Measurements from ENCODE around the gene LAMA2. TPM values are rescaled to one million over a fixed set of nuclear protein-coding genes. Genes with fewer than 3 reads are reported as not detected.

LAMA2 gene
- polyA plus RNA-seq, 1 donor from 2014 or later, result 2.5 TPM

DNA sequence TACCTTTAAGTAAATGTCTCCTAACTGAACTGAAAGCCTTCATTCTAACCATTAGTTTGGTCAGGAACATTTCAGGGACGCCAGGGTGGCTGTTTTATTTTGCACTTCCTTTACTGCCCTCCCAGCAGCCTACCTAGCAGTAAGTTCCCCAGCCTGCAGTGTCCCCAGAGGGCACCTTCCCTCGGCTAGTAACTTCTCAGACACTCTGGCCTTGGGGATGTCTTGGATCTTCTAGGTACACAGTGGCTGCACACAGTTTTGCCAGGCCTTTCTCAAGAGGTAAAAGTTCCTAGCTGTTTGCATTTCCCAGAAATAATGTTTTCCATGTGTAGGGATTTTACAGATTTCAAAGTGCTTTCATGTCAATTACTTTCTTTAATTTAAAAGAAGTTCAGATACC lies 378 bp upstream of the LAMA2 start:
- no peaks in the 10 kb centered on the region for H3K9me2 ChIP-seq (ENCODE audit: insufficient read depth, low read length)
- TF ChIP-seq TAF1 (IDR thresholded peaks at IDR 0.05; ENCODE audit: low read depth) (no peak), REST (IDR thresholded peaks at IDR 0.05; ENCODE audit: borderline replicate concordance) (no peak)
- TF ChIP-seq, protein P1, sequence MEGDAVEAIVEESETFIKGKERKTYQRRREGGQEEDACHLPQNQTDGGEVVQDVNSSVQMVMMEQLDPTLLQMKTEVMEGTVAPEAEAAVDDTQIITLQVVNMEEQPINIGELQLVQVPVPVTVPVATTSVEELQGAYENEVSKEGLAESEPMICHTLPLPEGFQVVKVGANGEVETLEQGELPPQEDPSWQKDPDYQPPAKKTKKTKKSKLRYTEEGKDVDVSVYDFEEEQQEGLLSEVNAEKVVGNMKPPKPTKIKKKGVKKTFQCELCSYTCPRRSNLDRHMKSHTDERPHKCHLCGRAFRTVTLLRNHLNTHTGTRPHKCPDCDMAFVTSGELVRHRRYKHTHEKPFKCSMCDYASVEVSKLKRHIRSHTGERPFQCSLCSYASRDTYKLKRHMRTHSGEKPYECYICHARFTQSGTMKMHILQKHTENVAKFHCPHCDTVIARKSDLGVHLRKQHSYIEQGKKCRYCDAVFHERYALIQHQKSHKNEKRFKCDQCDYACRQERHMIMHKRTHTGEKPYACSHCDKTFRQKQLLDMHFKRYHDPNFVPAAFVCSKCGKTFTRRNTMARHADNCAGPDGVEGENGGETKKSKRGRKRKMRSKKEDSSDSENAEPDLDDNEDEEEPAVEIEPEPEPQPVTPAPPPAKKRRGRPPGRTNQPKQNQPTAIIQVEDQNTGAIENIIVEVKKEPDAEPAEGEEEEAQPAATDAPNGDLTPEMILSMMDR (IDR thresholded peaks at IDR 0.05; ENCODE audit: poor library complexity, severe bottlenecking), result no peak

DNA sequence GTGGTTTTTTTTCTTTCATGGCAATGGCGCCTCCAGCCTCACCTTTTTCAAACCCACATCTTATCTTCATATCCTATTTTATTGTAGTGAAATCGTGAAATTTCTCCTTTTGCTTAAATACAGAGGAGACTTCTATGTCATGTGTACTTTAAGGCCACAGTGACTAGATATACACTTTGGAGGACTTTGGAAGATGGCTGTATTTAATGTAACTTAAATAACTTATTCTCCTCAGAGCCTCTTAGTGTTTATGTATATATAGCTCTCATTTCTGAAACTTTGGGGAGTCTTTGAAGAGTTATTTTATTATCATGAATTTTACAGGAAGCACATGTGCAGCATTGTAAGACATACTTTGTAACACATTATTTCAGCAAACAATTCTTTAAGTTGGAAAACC lies 968 bp downstream of the LAMA2 start:
- no peak for TF ChIP-seq MXI1 (conservative IDR thresholded peaks at IDR 0.05; ENCODE audit: poor library complexity, severe bottlenecking)
- no peak for TF ChIP-seq RAD21 (conservative IDR thresholded peaks at IDR 0.05)
- TF ChIP-seq TAF1 (IDR thresholded peaks at IDR 0.05; ENCODE audit: low read depth), result no peak
- no peak for TF ChIP-seq POLR2AphosphoS5 (IDR thresholded peaks at IDR 0.05)
- TF ChIP-seq, protein P1 (IDR thresholded peaks at IDR 0.05; ENCODE audit: poor library complexity, severe bottlenecking), result no peak
- no peak for TF ChIP-seq EP300 (conservative IDR thresholded peaks at IDR 0.05; ENCODE audit: poor library complexity, severe bottlenecking)
- TF ChIP-seq REST (IDR thresholded peaks at IDR 0.05; ENCODE audit: borderline replicate concordance), result no peak
- no peak for TF ChIP-seq EZH2 (IDR thresholded peaks at IDR 0.05; ENCODE audit: borderline replicate concordance, insufficient read depth, low read length, poor library complexity, severe bottlenecking)
- no peak for TF ChIP-seq SMC3 (conservative IDR thresholded peaks at IDR 0.05; ENCODE audit: poor library complexity)
- Histone ChIP-seq H3K27ac (ENCODE audit: low read length) (no peak overlapping the region), H3K36me3 (ENCODE audit: insufficient read depth, low read length) (no peaks in the 10 kb centered on the region), H3K27me3 (ENCODE audit: insufficient read depth, low read depth, low read length) (peaks cover 29% of the 10 kb centered on the region), H3K4me3 (ENCODE audit: low read length) (no peak overlapping the region), H3F3A (ENCODE audit: insufficient read depth, low read length, poor library complexity, severe bottlenecking) (no peaks in the 10 kb centered on the region), H3K79me2 (replicated peaks; ENCODE audit: insufficient read depth, low read length) (no peaks in the 10 kb centered on the region), H2AFZ (ENCODE audit: low read depth, low read length) (no peak overlapping the region), H3K9me2 (ENCODE audit: insufficient read depth, low read length) (no peaks in the 10 kb centered on the region), H4K20me1 (ENCODE audit: insufficient read depth) (no peaks in the 10 kb centered on the region), H3K9me3 (ENCODE audit: low read length) (no peaks in the 10 kb centered on the region), H3K4me2 (ENCODE audit: low read length) (no peak overlapping the region), H3K9ac (ENCODE audit: low read length) (no peak overlapping the region)

More for the DNA sequence above, 378 bp upstream of the LAMA2 start:
- Histone ChIP-seq H2AFZ (ENCODE audit: low read depth, low read length) (no peak overlapping the region), H3K36me3 (ENCODE audit: insufficient read depth, low read length) (no peaks in the 10 kb centered on the region), H4K20me1 (ENCODE audit: insufficient read depth) (no peaks in the 10 kb centered on the region), H3K9ac (ENCODE audit: low read length) (no peak overlapping the region), H3K27me3 (ENCODE audit: insufficient read depth, low read depth, low read length) (peaks cover 29% of the 10 kb centered on the region), H3F3A (ENCODE audit: insufficient read depth, low read length, poor library complexity, severe bottlenecking) (no peaks in the 10 kb centered on the region), H3K4me3 (ENCODE audit: low read length) (no peak overlapping the region), H3K27ac (ENCODE audit: low read length) (no peak overlapping the region), H3K4me2 (ENCODE audit: low read length) (no peak overlapping the region), H3K9me3 (ENCODE audit: low read length) (no peaks in the 10 kb centered on the region), H3K79me2 (replicated peaks; ENCODE audit: insufficient read depth, low read length) (no peaks in the 10 kb centered on the region)
